SK-N-SH treated with all-trans-retinoic acid at 6 μM for 48 hours (cell line): ENCODE results near the gene TMEM222.

Source experiments
- ATAC-seq: fragments of 200-7000 bp; cut with Tn5 transposase; 3 replicates; pipeline ENCODE4 v1.9.1; 2020; ENCODE audit warnings: mild to moderate bottlenecking, moderate library complexity
- ARNTL ChIP-seq: fragments of 450-650 bp; formaldehyde crosslinking; IDR thresholded peaks from 2 replicates; pipeline ENCODE4 v1.5.0; 2020; ENCODE audit warnings: low read depth, mild to moderate bottlenecking, moderate library complexity, borderline replicate concordance
- BACH2 ChIP-seq: fragments of 250-450 bp; sonication (Bioruptor Pico); IDR thresholded peaks from 2 replicates; pipeline ENCODE4 v1.9.0; 2021; ENCODE audit warnings: mild to moderate bottlenecking, borderline replicate concordance
- CSDC2 ChIP-seq: fragments of 250-450 bp; sonication (Bioruptor Pico); IDR thresholded peaks from 2 replicates; pipeline ENCODE4 v1.5.0; 2020; ENCODE audit warnings: mild to moderate bottlenecking, moderate library complexity
- ESRRG ChIP-seq: fragments of 250-450 bp; sonication (Bioruptor Pico); IDR thresholded peaks from 2 replicates; pipeline ENCODE4 v1.6.1; 2021; ENCODE audit warnings: mild to moderate bottlenecking
- GLIS3 ChIP-seq: fragments of 250-450 bp; sonication (Bioruptor Pico); IDR thresholded peaks from 2 replicates; pipeline ENCODE4 v1.5.0; 2020; ENCODE audit warnings: mild to moderate bottlenecking, moderate library complexity
- ISL1 ChIP-seq: fragments of 250-450 bp; sonication (Bioruptor Pico); IDR thresholded peaks from 2 replicates; pipeline ENCODE4 v2.1.2; 2022; ENCODE audit warnings: mild to moderate bottlenecking, moderate library complexity
- OSR1 ChIP-seq: fragments of 250-450 bp; sonication (Bioruptor Pico); IDR thresholded peaks from 2 replicates; pipeline ENCODE4 v1.8.0; 2022; ENCODE audit warnings: moderate library complexity, mild to moderate bottlenecking, inconsistent platforms
- PPARA ChIP-seq: fragments of 250-450 bp; sonication (Bioruptor Pico); IDR thresholded peaks from 2 replicates; pipeline ENCODE4 v1.5.0; 2020; ENCODE audit warnings: mild to moderate bottlenecking, borderline replicate concordance
- RARB ChIP-seq: fragments of 250-450 bp; sonication (Bioruptor Pico); IDR thresholded peaks from 2 replicates; pipeline ENCODE4 v1.8.0; 2021; ENCODE audit warnings: mild to moderate bottlenecking, moderate library complexity
- SNAI2 ChIP-seq: fragments of 250-450 bp; sonication (Bioruptor Pico); IDR thresholded peaks from 2 replicates; pipeline ENCODE4 v1.5.0; 2020; ENCODE audit warnings: mild to moderate bottlenecking, moderate library complexity
- TCF4 ChIP-seq: fragments of 250-450 bp; sonication (Bioruptor Pico); IDR thresholded peaks from 2 replicates; pipeline ENCODE4 v1.8.0; 2021; ENCODE audit warnings: mild to moderate bottlenecking, moderate library complexity, borderline replicate concordance
- TOX ChIP-seq: fragments of 250-450 bp; sonication (Bioruptor Pico); IDR thresholded peaks from 2 replicates; pipeline ENCODE4 v1.8.0; 2021; ENCODE audit warnings: mild to moderate bottlenecking, moderate library complexity, borderline replicate concordance
- ZFP30 ChIP-seq: fragments of 450-650 bp; formaldehyde crosslinking; IDR thresholded peaks from 2 replicates; pipeline ENCODE4 v1.5.0; 2022; ENCODE audit warnings: mild to moderate bottlenecking, moderate library complexity
- ZNF565 ChIP-seq: fragments of 450-650 bp; formaldehyde crosslinking; conservative IDR thresholded peaks from 2 replicates; pipeline ENCODE4 v1.5.0; 2020; ENCODE audit warnings: low read depth, mild to moderate bottlenecking, moderate library complexity
- ZNF70 ChIP-seq: fragments of 450-650 bp; formaldehyde crosslinking; IDR thresholded peaks from 2 replicates; pipeline ENCODE4 v1.5.0; 2020; ENCODE audit warnings: mild to moderate bottlenecking, moderate library complexity
- ZNF8 ChIP-seq: fragments of 450-650 bp; formaldehyde crosslinking; IDR thresholded peaks from 2 replicates; pipeline ENCODE4 v1.5.0; 2020; ENCODE audit warnings: mild to moderate bottlenecking, moderate library complexity
- TF ChIP-seq, protein P1 (sequence below): fragments of 250-450 bp; sonication (Bioruptor Pico); IDR thresholded peaks from 2 replicates; pipeline ENCODE4 v1.8.0; 2020; ENCODE audit warnings: mild to moderate bottlenecking, moderate library complexity, borderline replicate concordance
- TF ChIP-seq, protein P2 (sequence below): fragments of 250-450 bp; sonication (Bioruptor Pico); IDR thresholded peaks from 2 replicates; pipeline ENCODE4 v1.5.0; 2020; ENCODE audit warnings: mild to moderate bottlenecking, moderate library complexity
- TF ChIP-seq, protein P3 (sequence below): fragments of 250-450 bp; sonication (Bioruptor Pico); IDR thresholded peaks from 2 replicates; pipeline ENCODE4 v1.8.0; 2021; ENCODE audit warnings: low read depth, mild to moderate bottlenecking, moderate library complexity, borderline replicate concordance
- TF ChIP-seq, protein P4 (sequence below): fragments of 250-450 bp; sonication (Bioruptor Pico); IDR thresholded peaks from 2 replicates; pipeline ENCODE4 v1.5.1; 2020; ENCODE audit warnings: low read depth, mild to moderate bottlenecking, moderate library complexity
- TF ChIP-seq, protein P5 (sequence below): fragments of 250-450 bp; sonication (Bioruptor Pico); IDR thresholded peaks from 2 replicates; pipeline ENCODE4 v1.5.1; 2021; ENCODE audit warnings: mild to moderate bottlenecking, moderate library complexity

The TMEM222 gene

DNA sequence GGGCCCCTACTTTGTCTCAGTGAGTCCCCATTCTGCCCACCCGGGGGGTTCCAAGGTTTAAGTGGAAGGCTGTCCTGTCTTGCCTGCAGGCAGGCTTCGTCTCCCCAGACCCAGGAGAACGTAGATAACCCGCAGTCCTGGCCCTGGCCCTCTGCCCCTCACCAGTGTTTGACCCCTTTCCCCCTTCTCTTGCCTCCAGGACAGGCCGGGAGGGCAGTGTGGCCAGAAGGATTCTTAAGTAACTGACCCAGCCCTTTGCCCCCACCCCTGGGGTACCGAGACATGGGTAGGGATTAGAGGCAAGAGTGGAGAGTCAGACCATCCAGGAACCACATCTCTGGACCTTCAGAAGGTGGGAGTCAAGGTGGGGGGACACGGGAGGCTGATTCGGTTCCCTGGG lies 8.8 kb downstream of the TMEM222 start:
- TF ChIP-seq ISL1 (CRISPR knock-in tag) (no peak), SNAI2 (no peak), ARNTL (no peak), ESRRG (CRISPR knock-in tag) (no peak), ZNF70 (CRISPR knock-in tag) (no peak), GLIS3 (CRISPR knock-in tag) (no peak), TOX (CRISPR knock-in tag) (no peak), OSR1 (CRISPR knock-in tag) (no peak)
- TF ChIP-seq, protein P1, sequence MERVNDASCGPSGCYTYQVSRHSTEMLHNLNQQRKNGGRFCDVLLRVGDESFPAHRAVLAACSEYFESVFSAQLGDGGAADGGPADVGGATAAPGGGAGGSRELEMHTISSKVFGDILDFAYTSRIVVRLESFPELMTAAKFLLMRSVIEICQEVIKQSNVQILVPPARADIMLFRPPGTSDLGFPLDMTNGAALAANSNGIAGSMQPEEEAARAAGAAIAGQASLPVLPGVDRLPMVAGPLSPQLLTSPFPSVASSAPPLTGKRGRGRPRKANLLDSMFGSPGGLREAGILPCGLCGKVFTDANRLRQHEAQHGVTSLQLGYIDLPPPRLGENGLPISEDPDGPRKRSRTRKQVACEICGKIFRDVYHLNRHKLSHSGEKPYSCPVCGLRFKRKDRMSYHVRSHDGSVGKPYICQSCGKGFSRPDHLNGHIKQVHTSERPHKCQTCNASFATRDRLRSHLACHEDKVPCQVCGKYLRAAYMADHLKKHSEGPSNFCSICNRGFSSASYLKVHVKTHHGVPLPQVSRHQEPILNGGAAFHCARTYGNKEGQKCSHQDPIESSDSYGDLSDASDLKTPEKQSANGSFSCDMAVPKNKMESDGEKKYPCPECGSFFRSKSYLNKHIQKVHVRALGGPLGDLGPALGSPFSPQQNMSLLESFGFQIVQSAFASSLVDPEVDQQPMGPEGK (CRISPR knock-in tag): no peak
- TF ChIP-seq, protein P2, sequence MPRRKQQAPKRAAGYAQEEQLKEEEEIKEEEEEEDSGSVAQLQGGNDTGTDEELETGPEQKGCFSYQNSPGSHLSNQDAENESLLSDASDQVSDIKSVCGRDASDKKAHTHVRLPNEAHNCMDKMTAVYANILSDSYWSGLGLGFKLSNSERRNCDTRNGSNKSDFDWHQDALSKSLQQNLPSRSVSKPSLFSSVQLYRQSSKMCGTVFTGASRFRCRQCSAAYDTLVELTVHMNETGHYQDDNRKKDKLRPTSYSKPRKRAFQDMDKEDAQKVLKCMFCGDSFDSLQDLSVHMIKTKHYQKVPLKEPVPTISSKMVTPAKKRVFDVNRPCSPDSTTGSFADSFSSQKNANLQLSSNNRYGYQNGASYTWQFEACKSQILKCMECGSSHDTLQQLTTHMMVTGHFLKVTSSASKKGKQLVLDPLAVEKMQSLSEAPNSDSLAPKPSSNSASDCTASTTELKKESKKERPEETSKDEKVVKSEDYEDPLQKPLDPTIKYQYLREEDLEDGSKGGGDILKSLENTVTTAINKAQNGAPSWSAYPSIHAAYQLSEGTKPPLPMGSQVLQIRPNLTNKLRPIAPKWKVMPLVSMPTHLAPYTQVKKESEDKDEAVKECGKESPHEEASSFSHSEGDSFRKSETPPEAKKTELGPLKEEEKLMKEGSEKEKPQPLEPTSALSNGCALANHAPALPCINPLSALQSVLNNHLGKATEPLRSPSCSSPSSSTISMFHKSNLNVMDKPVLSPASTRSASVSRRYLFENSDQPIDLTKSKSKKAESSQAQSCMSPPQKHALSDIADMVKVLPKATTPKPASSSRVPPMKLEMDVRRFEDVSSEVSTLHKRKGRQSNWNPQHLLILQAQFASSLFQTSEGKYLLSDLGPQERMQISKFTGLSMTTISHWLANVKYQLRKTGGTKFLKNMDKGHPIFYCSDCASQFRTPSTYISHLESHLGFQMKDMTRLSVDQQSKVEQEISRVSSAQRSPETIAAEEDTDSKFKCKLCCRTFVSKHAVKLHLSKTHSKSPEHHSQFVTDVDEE (CRISPR knock-in tag): no peak
- ATAC-seq: no peak

DNA sequence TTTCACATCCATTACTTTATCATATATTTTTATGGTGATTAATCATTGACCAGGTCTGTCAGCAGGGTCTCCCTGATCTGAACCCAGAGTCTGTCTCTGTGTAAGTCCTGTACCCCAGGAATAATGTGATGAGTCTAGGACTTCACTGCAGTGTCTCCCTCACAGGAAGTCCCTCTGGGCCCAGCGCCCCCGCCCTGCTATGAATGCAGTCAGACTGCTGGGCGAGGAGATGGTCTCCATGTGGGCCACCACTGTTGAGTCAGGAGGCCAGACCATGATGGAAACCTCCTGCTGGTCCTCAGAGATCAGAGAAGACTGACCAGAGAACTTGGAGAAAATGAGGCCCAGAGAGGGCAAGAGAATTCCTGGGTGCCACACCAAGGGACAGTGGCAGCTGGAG lies 9.5 kb downstream of the TMEM222 start:
- no peak for ATAC-seq
- TF ChIP-seq BACH2: no peak
- TF ChIP-seq ZFP30 (CRISPR knock-in tag): no peak
- TF ChIP-seq CSDC2 (CRISPR knock-in tag): no peak
- TF ChIP-seq ISL1 (CRISPR knock-in tag): no peak
- TF ChIP-seq, protein P3, sequence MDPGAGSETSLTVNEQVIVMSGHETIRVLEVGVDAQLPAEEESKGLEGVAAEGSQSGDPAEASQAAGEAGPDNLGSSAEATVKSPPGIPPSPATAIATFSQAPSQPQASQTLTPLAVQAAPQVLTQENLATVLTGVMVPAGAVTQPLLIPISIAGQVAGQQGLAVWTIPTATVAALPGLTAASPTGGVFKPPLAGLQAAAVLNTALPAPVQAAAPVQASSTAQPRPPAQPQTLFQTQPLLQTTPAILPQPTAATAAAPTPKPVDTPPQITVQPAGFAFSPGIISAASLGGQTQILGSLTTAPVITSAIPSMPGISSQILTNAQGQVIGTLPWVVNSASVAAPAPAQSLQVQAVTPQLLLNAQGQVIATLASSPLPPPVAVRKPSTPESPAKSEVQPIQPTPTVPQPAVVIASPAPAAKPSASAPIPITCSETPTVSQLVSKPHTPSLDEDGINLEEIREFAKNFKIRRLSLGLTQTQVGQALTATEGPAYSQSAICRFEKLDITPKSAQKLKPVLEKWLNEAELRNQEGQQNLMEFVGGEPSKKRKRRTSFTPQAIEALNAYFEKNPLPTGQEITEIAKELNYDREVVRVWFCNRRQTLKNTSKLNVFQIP (CRISPR knock-in tag): no peak
- no peak for TF ChIP-seq OSR1 (CRISPR knock-in tag)
- TF ChIP-seq, protein P4, sequence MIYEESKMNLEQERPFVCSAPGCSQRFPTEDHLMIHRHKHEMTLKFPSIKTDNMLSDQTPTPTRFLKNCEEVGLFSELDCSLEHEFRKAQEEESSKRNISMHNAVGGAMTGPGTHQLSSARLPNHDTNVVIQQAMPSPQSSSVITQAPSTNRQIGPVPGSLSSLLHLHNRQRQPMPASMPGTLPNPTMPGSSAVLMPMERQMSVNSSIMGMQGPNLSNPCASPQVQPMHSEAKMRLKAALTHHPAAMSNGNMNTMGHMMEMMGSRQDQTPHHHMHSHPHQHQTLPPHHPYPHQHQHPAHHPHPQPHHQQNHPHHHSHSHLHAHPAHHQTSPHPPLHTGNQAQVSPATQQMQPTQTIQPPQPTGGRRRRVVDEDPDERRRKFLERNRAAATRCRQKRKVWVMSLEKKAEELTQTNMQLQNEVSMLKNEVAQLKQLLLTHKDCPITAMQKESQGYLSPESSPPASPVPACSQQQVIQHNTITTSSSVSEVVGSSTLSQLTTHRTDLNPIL (CRISPR knock-in tag): no peak
- no peak for TF ChIP-seq ZNF8 (CRISPR knock-in tag)
- no peak for TF ChIP-seq PPARA (CRISPR knock-in tag)
- TF ChIP-seq ARNTL: no peak
- no peak for TF ChIP-seq RARB
- no peak for TF ChIP-seq TCF4 (CRISPR knock-in tag)
- TF ChIP-seq, protein P1 (CRISPR knock-in tag): no peak
- TF ChIP-seq, protein P5, sequence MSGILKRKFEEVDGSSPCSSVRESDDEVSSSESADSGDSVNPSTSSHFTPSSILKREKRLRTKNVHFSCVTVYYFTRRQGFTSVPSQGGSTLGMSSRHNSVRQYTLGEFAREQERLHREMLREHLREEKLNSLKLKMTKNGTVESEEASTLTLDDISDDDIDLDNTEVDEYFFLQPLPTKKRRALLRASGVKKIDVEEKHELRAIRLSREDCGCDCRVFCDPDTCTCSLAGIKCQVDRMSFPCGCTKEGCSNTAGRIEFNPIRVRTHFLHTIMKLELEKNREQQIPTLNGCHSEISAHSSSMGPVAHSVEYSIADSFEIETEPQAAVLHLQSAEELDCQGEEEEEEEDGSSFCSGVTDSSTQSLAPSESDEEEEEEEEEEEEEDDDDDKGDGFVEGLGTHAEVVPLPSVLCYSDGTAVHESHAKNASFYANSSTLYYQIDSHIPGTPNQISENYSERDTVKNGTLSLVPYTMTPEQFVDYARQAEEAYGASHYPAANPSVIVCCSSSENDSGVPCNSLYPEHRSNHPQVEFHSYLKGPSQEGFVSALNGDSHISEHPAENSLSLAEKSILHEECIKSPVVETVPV: no peak
- no peak for TF ChIP-seq SNAI2
- no peak for TF ChIP-seq ZNF70 (CRISPR knock-in tag)
- no peak for TF ChIP-seq GLIS3 (CRISPR knock-in tag)
- TF ChIP-seq, protein P2 (CRISPR knock-in tag): no peak
- TF ChIP-seq ZNF565 (CRISPR knock-in tag): no peak
- TF ChIP-seq ESRRG (CRISPR knock-in tag): no peak
- TF ChIP-seq, all 23 proteins: peak for 0
